HG03342 (cell line): ENCODE results near the gene ITGA3.
"Not testable (repeated sequence)": the region's sequence is repeated elsewhere in the genome, so short reads cannot be mapped to it uniquely, and the experiment has no call there.

Experiments
- ATAC-seq: cut with Tn5 transposase; IDR thresholded peaks from one replicate; pipeline ENCODE4 v1.9.1; 2021; ENCODE audit warnings: mild to moderate bottlenecking, moderate library complexity; ENCODE audit not compliant: unreplicated experiment

The ITGA3 gene

DNA sequence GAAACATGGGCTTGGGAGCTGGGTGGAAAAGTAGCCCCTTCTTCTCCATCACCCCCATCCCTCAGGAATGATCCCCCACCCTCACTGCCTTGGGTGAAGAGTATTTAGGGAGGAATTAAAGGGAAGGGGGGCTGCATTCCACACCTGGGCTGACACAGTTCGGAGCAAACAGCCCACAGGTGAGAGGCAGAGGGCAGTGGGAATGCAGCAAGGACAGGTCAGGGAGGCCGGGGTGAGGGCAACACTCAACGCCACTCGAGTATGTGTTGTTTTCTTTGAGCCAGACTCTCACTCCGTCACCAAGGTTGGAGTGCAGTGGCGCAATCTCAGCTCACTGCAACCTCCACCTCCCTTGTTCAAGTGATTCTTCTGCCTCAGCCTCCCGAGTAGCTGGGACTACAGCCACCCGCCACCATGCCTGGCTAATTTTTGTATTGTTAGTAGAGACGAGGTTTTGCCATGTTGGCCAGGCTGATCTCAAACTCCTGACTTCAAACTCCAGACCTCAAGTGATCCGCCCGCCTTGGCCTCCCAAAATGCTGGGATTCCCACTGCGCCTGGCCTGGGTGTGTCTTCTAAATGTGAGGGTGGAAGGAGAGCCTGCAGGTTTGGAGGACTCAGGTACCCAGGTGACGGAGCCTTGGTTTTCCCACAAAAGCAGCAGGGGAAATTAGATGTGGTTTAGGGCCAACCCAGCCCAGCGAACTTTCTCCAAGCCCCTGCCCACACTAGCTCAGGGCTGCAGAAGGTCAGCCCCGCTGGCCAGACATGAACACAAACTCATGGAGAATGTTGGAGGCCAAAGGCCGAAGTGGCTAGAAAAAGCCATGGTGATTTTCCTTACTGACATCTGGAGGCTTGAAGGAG lies 21.2 kb upstream of the ITGA3 start:
- ATAC-seq = no peak

DNA sequence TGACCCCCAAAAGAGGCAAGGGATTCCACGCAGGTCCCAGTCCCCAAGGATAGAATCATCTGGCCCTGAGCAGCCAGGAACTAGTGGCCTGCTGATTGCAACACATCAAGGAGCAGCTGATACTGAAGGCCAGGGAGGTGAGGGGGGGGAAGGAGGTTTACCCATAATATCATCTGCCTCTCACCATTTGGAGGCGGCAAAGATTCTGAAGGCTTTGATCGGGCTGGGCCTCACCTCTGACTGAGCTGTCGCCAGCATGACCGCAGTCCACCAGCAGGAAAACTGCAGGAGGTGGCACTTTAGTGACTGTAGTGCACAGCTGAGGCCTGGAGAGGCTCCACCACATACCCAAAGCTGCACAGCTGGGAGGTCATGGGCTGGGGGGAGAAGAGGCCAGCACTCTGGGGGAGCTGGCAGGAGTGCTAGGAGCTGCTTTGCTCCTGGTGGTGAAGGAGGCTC lies 20.5 kb upstream of the ITGA3 start:
- no peak for ATAC-seq

DNA sequence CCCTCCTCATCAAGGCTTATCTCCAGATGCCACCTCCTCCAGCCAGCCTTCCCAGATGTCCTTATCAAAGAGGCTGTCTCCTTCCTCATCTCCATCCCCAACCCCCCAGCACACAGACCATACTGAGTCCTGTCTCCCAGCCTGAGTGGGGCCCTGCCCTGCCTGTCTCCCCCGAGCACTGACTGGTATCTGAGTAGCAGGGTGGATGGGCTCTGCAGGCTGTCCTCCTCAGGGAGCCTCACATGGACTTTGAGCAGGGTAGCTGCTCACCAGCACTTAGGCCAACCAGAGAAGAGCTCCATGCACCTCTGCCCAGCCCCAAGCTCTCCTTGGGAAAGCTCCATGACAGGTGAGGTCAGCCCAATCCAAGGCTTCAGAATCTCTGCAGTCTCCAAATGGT lies 20.0 kb upstream of the ITGA3 start:
- ATAC-seq = no peak

DNA sequence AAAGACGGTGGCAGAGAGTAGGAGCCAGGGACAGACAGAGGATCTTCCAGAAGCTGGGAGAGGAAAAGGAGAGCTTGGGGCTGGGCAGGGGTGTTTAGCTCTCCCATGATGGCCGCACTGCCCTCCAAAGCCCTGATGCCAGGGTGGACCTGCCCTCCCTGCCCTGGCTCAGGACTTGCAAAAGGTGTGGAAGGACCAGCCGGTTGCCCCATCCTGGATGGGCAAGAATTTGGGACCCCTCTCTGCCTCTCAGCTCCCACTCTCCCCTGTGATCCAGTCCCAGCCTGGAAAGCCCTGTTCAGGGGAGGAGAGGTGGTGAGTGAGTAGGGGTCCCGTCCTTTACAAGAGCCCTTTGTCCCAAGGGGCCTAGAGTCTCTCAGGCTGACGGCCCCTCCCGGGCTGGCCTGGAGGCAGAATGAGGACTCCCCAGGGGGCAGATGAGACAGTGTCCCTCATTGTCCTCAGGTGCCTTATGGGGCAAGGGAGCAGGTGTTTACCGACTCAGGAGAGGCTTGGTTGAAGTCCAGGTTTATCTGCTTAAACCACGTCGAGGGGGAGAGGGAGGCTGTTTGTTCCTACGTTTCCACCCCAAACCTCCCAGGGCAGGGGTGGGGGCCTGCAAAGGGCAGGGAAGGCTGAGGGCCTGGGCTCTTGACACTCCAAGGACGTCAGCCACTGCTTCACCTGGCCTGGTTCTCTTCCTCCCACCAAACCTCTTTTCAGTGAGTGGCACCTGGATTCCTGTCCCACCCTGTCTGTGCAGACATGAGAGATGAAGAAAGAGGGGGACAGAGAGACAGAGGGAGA lies 19.3 kb upstream of the ITGA3 start:
- ATAC-seq = no peak

DNA sequence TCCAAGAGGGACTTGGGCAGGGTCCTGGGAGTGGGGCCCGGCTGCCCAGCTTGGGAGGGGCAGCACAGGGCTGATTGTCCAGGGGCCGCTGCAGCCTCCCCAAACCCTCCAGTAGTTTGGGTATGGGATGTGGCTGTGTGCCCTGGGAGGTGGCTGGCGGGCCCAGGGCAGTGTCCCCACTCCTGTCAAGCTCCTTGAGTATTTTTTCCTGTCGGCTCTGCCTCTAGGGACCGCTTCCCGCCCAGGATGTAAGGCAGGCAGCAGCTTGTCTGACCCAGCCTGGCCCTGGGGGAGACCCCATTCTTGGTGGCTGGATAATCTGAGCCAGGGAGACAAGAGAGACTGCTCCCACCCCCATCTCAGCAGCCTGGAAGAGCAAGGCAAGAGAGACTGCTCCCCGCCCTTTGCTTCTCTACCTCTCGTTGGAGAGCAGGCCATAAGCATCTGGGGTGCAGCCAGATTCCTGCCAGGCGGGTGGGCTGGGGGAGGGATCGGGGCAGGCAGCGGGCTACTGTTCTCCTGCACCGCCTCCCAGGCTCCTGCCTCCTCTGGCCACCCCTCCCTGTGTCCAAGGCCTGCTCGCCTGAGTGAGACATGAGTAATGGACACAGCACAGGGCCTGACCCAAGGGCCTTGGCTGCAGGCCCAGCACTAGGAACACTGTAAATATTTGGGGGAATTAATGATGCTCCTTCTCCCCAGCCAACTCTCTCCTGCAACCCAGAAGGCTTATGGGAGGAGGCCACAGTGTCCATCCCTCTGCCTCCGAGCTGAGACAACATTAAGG lies 18.4 kb upstream of the ITGA3 start:
- no peak for ATAC-seq

DNA sequence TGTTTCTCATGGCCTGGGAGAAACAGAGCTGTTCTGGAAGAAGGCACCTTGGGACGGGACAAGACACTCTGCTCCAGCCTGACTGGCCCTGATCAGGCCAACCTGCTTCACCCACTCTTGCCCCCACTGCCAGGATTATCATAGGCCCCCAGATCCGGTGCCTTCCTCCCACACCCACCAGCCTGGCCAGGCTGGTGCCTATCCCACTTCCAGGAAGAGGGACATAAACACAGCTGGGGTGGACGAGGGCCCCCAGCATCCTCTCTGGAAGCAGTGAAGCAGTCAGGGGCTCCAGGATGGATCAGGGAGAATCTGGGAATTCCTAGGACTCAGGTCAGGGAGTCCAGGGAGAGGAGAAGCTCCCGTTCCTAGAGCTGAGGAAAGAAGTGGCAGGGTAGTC lies 16.9 kb upstream of the ITGA3 start:
- no peak for ATAC-seq

DNA sequence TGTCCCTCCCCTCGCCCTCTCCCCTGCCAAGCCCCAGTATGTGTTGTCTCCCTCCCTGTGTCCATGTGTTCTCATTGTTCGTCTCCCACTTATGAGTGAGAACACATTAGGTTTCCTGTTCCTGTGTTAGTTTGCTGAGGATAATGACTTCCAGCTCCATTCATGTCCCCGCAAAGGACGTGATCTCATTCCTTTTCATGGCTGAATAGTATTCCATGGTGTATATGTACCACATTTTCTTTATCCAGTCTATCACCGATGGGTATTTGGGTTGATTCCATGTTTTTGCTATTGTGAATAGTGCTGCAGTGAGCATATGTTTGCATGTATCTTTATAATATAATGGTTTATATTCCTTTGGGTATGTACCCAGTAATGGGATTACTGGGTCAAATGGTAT lies 15.4 kb upstream of the ITGA3 start:
- ATAC-seq = not testable (repeated sequence)

DNA sequence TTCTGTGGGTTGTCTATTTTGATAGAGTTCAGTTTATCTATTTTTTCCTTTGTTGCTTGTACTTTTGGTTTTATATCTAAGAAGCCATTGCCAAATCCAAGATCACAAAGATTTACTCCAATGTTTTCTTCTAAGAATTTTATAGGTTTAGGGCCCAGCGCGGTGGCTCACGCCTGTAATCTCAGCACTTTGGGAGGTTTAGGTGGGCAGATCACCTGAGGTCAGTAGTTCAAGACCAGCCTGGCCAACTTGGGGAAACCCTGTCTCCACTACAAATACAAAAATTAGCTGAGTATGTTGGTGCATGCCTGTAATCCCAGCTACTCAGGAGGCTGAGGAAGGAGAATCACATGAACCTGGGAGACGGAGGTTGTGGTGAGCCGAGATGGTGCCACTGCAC lies 13.7 kb upstream of the ITGA3 start:
- no peak for ATAC-seq

DNA sequence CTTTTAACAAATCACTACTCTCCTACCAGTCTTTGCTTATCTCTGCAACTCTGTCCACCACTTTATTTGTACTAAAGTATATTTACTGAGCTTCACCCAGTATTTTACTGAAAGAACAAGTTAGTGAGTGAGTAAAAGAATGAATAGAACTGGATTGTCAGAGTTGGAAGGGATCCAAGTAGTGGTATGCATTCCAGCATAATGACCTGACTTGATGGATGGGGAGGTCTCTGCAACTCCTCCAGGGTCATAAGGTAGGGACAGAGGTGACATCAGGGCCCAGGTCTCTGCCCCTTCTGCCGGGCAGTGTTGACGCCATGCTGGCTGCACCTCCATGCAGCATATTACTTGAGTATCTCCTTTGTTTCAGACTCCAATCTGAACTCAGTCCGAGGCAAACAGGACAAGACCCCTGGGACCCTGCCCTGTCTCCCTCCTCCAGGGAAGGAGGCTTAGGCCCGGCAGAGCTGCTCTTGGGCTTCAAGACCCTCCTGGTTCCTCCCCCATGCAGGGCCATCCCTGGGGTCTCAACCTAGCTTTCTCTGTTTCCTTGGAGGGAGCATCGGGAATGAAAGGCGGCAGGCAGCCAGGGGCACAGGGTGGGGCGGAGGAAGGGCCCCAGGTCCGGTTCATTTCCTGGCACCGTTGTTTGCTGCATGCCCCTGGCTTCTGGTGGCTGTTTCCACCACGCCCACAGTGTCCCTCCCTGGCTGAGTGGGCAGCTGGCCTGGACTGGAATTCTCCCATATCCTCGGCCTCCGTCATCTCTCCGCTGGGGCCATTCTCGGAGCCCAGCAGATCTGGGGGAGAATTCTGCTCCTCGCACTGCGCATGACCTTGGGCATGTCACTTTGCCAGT lies 12.4 kb upstream of the ITGA3 start:
- no peak for ATAC-seq

DNA sequence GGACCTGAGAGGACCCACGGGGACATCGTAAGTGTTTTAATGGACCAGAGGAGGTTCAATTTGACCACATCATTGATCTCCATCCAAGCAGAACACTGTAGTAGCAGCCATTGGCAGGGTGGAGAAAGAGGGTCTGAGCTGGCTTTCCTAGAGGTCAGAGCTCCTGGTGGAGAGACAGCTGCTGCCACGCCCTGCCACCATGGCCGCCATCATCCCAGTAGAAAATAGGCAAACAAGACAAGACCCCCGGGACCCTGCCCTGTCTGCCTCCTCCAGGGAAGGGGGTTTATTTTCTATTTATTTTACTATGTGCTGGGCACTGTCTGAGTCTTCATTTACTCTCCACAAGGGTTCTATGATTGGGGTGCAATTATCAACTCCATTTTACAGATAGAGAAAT lies 11.4 kb upstream of the ITGA3 start:
- ATAC-seq = no peak

DNA sequence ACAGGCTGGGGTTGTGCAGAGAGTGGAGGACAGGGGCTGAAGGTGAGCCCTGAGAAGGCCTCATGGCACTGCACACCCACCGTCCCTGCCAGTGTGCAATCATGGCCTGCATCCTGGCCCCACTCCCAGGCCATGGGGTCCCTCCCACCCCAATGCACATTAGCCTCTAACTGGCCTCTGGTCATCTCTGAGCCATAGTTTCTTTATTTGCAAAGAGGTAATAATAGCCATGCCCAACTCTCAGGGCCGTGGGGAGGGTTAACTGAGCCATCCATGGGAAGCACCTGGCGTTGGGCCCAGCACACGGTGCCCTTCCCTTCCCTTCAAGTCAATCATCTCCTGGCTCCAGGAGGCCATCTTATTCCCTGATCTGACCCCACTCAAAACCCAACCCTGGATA lies 10.8 kb upstream of the ITGA3 start:
- ATAC-seq = no peak

DNA sequence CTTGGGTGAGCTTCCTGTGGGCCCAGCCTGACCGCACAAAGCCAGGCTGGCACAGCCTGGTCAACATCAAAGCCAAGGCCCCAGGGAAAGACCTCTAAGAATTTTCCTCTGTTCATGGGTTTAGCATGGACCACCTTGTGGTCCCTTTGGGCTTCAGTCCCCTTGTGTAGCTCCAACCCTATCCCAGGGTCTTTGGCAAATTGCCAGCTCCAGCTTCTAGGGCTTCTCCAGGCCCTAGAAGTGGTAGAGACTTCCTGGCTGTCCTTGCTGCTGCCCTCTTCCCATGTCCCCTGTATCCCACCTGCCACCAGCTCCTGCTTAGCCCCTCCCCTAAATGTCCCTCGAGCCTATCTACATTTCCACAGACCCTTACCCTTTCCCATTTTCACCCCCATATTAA lies 9.7 kb upstream of the ITGA3 start:
- no peak for ATAC-seq

DNA sequence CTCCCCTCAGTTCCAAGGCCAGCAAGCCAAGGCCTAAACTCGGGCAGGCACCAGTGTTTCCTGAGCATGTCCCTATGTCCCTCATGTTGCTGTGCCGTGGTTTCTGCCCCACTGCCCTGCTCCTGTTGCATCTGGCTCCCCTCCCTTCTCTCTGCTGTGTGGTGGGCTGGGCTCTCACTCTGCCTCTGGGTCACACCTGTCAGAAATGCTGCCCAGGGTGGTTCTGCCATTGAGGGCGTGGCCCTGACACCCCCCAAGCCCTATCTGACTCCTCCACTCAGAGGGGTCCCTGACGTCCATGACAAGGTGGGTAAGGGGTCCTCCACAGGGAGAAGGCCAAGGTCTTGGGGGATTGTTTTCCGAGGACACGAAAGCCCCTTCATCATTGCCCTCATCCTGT lies 9.2 kb upstream of the ITGA3 start:
- no peak for ATAC-seq

DNA sequence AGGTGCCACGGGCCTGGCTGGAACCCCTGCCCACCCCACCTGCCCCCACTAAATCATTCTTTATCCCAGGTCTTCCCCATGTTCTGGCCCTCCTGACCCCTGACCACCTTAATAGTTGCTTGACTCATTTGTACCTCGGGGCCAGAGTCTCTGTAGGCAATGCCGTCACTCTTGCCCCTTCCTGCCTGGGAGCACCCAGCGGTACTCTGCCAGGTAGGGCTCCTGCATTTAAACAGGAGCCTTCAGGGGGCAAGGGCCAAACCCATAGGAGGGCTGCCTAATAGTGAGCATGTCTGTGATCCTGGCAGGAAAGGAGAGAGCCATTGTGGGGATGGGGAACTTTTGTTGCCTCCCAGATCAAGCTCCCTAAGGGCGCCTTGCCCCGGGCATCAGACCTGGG lies 8.8 kb upstream of the ITGA3 start:
- ATAC-seq = no peak

DNA sequence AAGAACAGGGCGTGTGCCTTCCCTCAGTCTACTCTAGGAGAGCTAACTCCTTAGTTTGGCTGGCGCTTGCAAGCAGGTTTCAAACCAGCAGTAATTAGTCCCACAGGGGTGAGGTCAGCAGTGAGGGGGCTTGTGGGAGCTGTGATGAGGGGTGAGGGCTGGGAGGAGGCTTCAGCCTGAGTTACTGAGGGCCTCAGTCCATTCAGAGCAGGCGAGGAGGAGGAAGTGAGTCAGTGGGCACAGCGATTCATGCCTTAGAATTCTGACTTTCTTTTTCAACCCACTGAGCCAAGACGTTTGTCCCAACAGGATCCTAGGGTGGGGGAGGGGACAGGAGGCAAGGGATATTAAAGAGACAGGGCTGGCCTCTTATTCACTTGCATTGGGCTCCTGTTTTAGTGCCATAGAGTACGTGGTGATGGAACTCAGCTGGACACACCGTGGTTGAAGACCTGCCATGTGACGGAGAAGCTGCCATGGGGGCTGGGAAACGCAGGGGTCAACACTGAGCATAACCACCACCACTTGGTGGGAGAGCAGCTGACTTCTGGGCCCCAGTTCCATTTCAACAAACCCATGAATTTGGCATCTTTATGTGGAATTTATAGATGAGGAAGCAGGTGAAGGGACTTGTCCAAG lies 8.3 kb upstream of the ITGA3 start:
- no peak for ATAC-seq

DNA sequence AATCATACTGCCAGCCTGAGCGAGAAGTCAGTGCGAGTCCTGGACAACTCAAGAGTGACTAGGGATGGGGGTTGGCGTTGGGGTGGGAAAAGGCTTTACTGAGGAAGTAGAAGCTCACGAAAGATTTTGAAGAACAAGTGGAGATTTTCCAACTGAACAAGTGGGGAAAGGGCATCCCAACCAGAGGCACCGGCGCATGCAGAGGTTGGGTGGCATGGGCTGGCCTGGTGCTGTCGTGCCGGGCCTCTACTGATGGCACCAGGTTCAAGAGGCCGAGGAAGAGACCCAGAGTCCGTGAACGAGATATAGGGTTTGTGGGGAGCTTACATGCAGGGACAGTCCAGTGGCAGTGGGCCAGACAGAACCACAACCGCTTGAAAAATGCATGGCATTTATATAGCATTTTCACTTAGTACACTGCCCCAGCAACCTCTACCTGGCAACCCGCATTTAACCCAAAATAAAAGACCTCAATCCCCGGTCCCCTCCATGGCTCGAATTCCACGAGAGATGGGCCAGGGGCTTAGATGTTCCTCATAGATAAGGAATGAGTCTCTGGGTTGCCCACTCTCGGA lies 7.7 kb upstream of the ITGA3 start:
- ATAC-seq = no peak

DNA sequence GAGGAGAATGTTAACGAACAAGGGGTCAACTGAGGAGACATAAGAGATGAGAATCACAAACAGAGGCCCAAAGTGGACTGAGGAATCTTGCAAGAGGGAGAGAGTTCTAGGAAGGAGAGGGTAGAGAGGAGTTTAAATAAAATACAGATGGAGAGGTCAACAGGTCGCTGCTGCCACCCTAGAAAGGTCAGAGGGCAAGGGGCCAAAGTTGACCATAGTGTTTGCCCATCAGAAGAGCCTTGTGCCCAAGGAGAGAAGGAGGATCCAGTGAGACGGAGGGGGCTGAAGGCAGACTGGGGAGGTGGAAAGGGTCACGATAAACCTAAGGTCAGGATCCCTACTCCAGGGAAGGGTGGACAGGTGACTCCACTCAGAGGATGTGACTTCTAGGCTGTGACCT lies 6.9 kb upstream of the ITGA3 start:
- no peak for ATAC-seq

DNA sequence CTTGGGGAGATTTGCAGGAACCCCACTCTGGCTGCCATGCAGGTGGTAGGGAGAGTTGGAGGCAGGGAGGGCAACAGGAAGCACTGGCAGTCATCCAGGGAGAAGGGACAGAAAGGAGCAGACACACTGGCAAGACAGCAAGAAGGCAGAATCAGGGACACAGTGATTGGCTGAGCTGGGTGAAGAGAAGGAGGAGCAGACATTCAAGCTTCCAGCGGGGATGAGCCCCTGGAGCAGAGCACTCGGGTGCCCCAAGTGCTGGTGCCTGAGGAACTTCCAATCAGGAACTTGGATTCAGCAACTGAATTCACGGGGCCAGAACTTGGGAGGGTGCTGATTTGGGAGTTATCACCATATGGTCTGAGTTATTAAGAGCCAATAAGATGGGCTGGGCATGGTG lies 6.3 kb upstream of the ITGA3 start:
- no peak for ATAC-seq

DNA sequence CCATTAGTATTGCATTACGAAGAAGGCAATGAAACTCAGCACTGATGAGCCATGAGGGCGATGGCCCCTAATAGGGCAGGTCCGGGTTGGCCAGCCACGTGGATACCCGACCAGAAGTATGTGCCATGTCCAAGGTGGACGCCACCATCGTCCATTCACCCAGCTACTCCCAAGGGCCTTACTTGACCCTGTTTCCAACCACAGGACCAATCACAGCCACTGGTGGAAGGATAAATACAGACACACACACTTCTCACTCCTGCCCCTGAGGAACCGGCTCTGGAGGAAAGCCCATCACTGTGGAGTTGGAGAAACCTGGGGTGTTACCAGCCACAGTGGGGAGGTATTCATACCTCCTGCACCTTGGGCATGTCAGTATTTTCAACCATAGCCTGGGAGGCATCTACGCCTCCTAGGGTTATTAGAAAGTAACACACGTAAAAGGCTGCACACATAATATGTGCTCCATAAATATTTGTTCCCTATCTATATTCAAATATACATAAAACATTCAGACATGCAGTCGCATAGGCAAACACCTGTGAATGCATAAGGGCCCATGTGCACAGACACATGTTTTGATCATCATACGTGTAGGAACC lies 5.4 kb upstream of the ITGA3 start:
- no peak for ATAC-seq
